ENCODE results near the gene GGA1. TPM values are rescaled to one million over a fixed set of nuclear protein-coding genes. Genes with fewer than 3 reads are reported as not detected.

The GGA1 gene
- total RNA-seq, 1 donor from 2014 or later = 27.5 TPM

GRCh38 chr22:37659066-37659896 lies 50.6 kb downstream of the GGA1 start:
- intact Hi-C loops (cut with micrococcal nuclease) = no loop called here
- H3K27ac ChIP-seq (replicated peaks) = peak overlapping the region; percentile 86
- DNase-seq = no peak
- H3K36me3 ChIP-seq = no peaks in the 10 kb centered on the region
- H3K4me3 ChIP-seq = peak overlapping the region; percentile 74
- no peaks in the 10 kb centered on the region for H3K9me3 ChIP-seq (replicated peaks)
- H3K4me1 ChIP-seq = peaks cover 45% of the 10 kb centered on the region
- H3K27me3 ChIP-seq (ENCODE audit: low read depth) = no peaks in the 10 kb centered on the region
- no peak for TF ChIP-seq CTCF (IDR thresholded peaks at IDR 0.05; ENCODE audit: borderline replicate concordance)

DNA sequence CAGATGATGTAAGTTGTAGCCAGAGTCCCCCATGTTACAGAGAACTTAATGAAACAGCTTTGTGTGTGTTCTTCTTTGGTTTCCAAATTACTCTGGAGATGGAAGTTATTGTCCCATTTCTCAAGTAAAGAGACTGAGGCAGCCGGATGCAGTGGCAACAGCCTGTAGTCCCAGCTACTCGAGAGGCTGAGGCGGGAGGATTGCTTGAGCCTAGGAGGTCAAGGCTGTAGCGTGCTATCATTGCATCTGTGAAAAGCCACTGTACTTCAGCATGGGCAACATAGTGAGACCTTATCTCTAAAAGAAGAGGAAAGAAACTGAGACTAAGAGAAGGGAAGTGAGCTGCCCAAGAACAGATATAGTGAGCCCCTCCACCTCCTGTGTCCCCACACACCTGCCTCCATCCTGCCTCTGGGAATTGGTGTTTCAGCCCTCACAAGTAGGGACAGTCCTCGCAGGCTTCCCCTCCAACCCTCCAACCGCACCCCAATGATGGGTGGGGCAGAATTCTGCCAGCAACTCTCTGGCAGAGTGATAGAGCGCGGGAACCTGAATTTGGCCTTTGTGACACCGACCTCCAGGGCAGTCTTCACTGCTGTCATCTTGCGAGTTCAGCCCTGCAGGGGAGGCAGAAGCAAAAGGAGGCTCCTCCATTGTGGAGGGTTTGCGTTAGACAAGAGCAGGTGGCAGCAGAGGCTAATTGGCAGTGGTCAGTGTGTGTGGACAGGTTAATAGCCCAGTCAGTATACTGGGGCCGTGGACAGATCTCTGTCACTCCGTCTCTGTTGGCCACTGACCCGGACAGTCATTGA lies 51.5 kb downstream of the GGA1 start:
- H3K27me3 ChIP-seq (ENCODE audit: low read depth) = no peaks in the 10 kb centered on the region
- H3K27ac ChIP-seq (replicated peaks) = peak overlapping the region; percentile 86
- intact Hi-C loops (cut with micrococcal nuclease) = no loop called here
- no peaks in the 10 kb centered on the region for H3K9me3 ChIP-seq (replicated peaks)
- no peak for TF ChIP-seq CTCF (IDR thresholded peaks at IDR 0.05; ENCODE audit: borderline replicate concordance)
- H3K4me3 ChIP-seq = peak overlapping the region; percentile 74
- peaks cover under 1% of the 10 kb centered on the region for H3K36me3 ChIP-seq
- no peak for DNase-seq
- peaks cover 50% of the 10 kb centered on the region for H3K4me1 ChIP-seq

- Histone ChIP-seq H3K27ac (replicated peaks) (peak overlapping the region; percentile 79), H3K9me3 (replicated peaks) (no peaks in the 10 kb centered on the region), H3K27me3 (ENCODE audit: low read depth) (no peaks in the 10 kb centered on the region), H3K4me3 (peak overlapping the region; percentile 6), H3K36me3 (peaks cover 6% of the 10 kb centered on the region), H3K4me1 (peaks cover 55% of the 10 kb centered on the region)
- no peak for DNase-seq
- TF ChIP-seq CTCF (IDR thresholded peaks at IDR 0.05; ENCODE audit: borderline replicate concordance) = no peak
- intact Hi-C loops (cut with micrococcal nuclease) = no loop called here
Measured at GRCh38 chr22:37660709-37661045, 52.0 kb downstream of the GGA1 start.

GRCh38 chr22:37661160-37661924 lies 52.7 kb downstream of the GGA1 start:
- intact Hi-C loops (cut with micrococcal nuclease) = no loop called here
- peak overlapping the region; percentile 79 for H3K27ac ChIP-seq (replicated peaks)
- peaks cover 52% of the 10 kb centered on the region for H3K4me1 ChIP-seq
- peak; percentile 54 for TF ChIP-seq CTCF (IDR thresholded peaks at IDR 0.05; ENCODE audit: borderline replicate concordance)
- H3K36me3 ChIP-seq = peaks cover 12% of the 10 kb centered on the region
- no peaks in the 10 kb centered on the region for H3K9me3 ChIP-seq (replicated peaks)
- DNase-seq = no peak
- no peaks in the 10 kb centered on the region for H3K27me3 ChIP-seq (ENCODE audit: low read depth)
- peak overlapping the region; percentile 6 for H3K4me3 ChIP-seq

DNA sequence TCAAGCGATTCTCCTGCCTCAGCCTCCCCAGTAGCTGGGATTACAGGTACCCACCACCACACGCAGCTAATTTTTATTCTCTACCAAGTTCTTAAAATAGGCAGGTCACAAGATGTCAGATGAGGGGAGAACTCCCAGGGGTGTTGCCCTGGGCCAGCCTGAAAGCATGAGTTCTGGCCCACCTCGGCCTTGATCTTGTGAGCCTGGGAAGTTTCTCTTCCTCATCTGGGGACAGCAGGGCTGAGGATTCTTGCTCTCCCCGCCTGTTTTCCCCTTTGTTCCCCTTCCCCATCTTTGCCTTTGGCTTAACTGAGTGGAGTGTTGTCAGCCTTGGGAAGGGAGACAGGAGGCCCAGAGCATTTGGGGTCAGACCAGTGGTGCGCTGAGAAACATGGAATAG lies 53.4 kb downstream of the GGA1 start:
- intact Hi-C loops (cut with micrococcal nuclease) = no loop called here
- Histone ChIP-seq H3K4me3 (no peak overlapping the region), H3K36me3 (peaks cover 19% of the 10 kb centered on the region), H3K4me1 (peaks cover 52% of the 10 kb centered on the region), H3K27me3 (ENCODE audit: low read depth) (no peaks in the 10 kb centered on the region), H3K27ac (replicated peaks) (peak overlapping the region; percentile 79), H3K9me3 (replicated peaks) (no peaks in the 10 kb centered on the region)
- TF ChIP-seq CTCF (IDR thresholded peaks at IDR 0.05; ENCODE audit: borderline replicate concordance) = no peak
- no peak for DNase-seq
